ENCODE data around the gene CNNM4.

The CNNM4 gene

DNA sequence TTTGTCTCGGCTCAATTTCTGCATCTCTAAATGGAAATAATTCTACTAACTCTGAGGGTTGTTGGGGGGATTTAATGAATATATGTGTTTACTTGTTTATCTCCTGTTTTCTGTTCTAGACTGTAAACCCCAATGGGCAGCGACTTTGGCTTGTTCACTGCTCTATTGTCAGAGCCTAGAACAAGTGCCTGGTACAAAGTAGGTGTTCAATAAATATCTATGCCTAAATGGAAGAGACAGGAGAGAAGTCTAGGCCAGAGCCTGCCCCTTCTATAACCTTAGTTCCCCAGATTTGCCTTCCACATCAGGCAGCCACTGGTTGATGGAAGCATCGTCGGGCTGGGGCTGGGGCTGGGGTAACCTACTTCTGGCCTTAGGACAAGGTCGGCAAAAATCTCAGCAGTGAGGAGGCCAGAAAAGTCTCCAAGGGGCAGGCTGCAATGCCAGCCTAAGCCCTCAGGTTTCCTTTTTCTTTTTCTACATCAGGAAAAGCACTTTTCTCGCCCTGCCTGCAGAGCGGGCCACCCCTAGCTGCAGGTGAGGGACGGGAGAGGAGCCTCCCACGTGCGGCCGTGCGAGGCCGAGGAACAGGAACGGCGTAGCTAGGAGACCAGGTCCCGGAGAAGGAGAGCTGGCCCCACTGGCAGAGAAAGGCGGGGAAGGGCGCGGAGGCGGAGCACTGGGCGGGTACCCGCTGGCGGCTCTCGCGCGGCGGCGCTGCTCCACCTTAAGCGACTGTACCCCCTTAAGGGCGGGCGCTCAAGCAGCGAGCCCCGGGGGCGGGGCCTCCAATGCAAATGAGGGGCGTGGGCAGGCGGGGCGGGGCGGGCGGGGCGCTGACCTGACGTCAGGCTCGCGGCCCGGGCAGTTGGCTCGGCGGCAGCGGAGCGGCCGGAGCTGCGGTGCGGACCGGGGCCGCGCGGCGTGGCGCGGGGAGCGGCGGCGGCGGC is at the start of gene CNNM4:
CNNM4 (plus strand) TSS at position 867 of the 950 bp plus-strand sequence. CDS start 98 bp downstream, outside the sequence.
- in situ Hi-C loops (cut with HindIII; ENCODE audit: low sequenced_read_pairs) = no loop called here

DNA sequence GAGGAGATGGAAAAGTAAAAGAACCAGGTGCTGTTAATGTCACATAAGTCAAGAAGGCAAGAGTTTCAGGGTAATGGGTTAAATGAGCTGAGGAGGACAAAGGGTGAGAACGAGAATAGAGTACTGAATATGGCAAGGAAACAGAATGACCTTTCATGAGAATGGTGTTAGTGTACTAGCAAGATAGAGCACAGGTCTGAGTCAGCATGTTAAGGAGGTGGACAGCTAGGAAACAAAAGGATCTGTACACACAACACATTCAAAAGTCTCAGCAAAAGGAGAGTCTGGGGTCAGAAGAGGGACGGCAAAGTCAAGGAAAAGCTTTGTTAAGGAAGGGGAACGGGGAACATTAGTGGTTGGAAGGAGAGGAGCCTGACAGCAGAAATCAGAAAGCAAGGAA is 49.7 kb upstream of the CNNM4 start:
- in situ Hi-C loops (cut with HindIII; ENCODE audit: low sequenced_read_pairs) = no loop called here

DNA sequence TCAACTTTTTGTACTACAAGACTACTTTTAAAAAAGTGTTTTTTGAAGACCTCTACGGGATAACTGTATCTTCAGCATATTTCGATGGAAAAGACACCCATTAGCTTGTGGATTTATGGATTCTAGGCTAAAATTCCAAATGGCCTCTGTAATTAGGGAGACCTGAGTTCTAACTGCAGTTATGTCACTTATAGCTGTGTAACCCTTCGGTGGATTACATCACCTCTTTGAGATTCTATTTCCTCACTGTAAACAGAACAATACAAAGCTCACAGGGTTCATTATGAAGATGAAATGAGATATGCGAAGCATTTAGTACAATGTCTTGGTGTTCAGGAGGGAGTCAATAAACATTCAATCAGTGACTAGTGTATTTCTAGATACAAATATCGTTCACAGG is 45.0 kb upstream of the CNNM4 start:
- in situ Hi-C loops (cut with HindIII; ENCODE audit: low sequenced_read_pairs) = no loop called here

DNA sequence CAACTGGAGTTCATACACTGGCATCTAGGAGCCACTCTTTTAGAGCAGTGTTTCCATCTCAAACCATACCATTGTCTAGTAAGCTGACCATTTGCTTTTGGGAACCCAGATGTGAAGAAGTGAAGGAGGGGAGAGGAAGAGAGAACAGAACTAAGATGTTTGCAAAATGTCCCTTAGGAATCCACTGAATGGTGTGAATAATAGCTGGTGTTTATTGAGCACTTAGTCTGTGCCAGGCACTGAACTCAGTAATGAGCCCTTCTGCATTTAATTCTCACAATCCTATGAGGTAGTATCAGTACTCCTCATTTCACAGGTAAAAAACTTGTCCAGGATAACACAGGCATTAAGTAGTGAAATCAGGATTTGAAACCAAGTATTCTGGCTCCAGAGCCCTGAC is 44.3 kb upstream of the CNNM4 start:
- in situ Hi-C loops (cut with HindIII; ENCODE audit: low sequenced_read_pairs) = no loop called here

DNA sequence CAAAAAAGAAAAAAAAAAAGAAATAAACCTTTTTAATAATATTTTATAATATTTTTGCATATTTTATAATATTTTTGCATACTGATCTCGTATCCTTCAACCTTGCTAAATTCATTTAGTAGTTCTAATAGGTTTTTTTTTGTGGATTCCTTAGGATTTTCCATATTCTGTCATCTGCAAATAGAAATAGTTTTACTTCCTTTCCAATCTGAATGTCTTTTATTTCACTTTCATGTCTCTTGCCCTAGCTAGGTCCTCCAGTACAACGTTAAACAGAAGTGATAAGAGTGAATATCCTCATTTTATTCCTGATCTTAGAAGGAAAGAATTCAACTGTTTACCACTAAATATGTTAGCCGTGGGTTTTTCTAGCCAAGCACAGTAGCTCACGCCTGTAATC is 34.6 kb upstream of the CNNM4 start:
- in situ Hi-C loops (cut with HindIII; ENCODE audit: low sequenced_read_pairs) = no loop called here

DNA sequence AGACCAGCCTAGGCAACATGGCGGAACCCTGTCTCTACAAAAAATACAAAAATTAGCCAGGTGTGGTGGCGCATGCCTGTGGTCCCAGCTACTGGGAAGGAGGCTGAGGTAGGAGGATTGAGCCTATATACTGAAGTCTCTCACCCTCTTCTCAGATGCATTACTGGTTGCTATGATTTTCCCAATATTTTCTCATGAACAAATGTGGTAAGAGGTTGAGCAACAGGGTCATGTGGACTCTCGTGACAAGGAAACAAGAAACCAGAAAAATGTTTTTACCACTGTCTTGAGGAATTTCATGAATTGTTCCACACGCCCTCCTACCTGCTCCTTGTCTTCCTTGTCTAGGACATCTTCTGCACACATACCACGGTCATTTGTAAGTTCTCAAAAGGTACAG is 33.3 kb upstream of the CNNM4 start:
- in situ Hi-C loops (cut with HindIII; ENCODE audit: low sequenced_read_pairs) = no loop called here

DNA sequence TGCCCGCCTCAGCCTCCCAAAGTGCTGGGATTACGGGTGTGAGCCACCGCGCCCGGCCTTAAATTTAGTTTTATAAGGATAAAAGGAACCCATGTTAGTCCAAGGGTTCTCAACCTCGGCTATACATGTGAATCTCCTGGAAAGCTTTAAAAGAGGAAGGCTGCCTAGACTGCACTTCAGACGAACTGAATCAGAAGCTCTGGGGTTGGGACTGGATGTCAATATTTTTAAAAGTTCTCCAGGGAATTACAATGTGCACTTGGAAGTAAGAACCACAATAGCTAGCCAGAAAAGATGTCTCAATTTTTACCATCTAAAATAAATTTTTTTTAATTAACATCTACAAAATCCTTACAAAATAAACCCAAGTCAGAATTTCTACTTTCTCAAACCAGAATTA is 31.0 kb upstream of the CNNM4 start:
- in situ Hi-C loops (cut with HindIII; ENCODE audit: low sequenced_read_pairs) = no loop called here

DNA sequence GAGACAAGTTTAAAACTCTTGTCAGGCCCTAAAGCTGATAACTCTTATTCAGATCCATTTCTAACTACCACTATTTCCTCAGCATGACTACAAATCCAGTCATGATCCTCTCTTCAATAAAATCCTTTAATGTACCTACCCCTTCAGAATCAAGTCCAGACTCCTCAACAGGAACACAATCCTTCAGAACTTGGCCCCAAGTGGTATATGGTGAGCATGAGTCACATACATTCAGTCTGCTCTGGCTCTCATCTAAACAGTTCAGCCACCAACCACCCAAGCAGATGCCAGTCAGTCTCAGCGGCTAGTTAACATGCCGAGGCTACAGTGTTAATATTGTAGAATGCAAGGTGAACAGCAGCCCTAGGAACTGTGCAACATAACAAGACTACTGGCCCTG is 30.5 kb upstream of the CNNM4 start:
- in situ Hi-C loops (cut with HindIII; ENCODE audit: low sequenced_read_pairs) = no loop called here

DNA sequence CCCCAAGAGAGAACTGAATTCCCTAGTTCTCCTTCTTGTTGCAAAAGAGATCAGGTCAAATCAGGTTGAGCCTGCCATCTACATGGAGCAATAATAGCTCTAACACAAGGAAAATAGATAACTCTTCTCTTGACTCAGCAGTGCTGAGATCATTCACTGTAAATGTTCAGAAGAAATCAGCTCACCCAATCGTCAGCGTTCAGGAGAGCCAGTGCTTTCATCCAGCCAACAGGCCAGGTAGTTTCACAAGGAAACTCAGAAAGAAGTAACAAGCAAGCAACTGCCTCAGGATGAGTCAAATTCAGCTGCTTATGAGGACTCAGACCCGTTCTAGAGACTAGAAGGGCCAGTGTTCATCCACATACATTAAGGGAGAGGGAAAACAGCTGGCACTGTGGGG is 26.8 kb upstream of the CNNM4 start:
- in situ Hi-C loops (cut with HindIII; ENCODE audit: low sequenced_read_pairs) = no loop called here

DNA sequence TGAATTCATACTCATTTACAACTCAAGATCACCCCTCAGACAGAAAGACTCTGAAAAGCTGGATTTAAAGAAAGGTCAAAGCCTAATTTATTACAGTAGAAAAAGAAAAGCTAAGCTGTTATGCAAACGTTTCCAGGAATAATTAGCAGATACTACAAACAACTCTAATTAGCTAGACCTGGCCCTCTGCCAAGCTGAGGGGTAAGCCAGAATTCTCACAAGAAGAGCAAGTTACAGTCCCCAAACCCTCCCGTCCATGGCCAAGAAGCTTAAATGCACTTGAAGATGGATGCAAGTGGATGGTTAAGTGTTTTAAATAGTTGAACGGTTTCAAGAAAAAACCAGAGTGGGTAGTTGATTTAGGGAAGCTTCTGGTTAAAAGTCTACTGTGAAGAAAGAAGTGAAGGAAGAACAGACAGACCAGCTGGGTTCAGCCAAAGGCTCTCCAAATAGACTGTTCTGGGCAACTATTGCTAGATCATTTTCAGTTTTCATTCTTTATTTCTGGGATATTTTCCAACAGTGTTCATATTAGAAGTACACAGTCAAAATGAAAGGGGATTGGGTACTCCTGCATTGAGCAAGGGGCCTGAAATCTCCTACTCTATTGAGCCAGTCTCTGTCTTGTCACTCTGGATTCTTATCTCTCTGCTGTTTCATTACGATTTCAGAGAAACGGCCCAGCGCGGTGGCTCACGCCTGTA is 25.7 kb upstream of the CNNM4 start:
- in situ Hi-C loops (cut with HindIII; ENCODE audit: low sequenced_read_pairs) = no loop called here

DNA sequence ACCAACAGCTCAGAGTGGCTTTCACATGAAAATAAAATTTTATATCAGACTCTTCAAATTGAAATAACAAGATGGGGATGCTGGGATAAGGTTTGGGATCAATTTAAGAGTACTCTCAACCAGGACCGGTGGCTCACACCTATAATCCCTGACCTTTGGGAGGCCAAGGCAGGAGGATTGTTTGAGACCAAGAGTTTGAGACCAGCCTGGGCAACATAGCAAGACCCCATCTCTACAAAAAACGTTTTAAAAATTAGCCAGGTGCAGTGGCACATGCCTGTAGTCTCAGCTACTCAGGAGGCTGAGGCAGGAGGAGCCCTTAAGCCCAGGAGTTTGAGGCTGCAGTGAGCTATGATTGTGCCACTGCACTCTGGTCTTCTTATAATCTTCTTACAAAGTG is 23.5 kb upstream of the CNNM4 start:
- in situ Hi-C loops (cut with HindIII; ENCODE audit: low sequenced_read_pairs) = no loop called here

DNA sequence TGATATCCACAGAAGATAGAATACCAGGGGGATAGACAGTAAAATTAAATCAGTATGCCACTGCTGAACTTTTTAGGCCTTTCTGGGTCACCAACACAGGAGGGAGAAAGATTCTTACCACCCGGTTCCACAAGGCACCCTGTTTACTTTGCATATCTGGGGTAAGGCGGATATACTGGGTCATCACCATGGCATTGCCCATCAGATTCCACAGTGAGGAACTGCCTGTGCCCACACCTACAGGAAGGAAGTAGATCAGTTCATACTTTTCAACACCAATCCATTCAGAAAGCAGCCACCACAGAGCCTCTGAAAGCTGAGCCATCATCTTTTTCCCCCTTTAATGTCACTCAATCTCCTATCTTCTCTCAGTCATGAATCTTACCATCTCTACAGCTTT is 22.9 kb upstream of the CNNM4 start:
- in situ Hi-C loops (cut with HindIII; ENCODE audit: low sequenced_read_pairs) = no loop called here

DNA sequence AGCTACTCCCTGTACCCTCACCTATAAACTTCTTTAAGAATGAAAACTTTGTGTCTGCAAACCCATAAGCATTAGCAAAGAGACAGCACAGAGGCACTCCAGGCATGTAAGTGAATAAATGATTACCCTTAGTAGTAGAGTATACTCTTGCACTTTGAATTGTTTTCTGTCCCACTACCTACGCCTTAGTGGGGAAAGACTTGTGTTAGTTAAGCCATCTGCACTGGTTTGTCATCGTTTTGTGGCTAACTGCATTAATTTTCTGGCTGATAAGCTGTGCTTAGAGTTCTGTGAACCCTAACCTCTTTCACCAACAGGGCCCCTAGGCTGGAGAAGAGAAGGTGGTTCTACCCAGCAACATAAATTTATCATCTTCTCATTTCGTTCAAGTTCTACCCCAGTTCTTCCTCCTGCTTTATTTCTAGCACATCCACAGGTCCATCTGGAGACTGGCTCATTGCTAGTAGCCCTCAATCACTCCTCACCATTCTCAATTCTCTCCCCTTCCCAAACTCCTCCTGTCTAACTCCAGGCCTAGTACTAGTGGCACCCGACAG is 21.5 kb upstream of the CNNM4 start:
- in situ Hi-C loops (cut with HindIII; ENCODE audit: low sequenced_read_pairs) = no loop called here

DNA sequence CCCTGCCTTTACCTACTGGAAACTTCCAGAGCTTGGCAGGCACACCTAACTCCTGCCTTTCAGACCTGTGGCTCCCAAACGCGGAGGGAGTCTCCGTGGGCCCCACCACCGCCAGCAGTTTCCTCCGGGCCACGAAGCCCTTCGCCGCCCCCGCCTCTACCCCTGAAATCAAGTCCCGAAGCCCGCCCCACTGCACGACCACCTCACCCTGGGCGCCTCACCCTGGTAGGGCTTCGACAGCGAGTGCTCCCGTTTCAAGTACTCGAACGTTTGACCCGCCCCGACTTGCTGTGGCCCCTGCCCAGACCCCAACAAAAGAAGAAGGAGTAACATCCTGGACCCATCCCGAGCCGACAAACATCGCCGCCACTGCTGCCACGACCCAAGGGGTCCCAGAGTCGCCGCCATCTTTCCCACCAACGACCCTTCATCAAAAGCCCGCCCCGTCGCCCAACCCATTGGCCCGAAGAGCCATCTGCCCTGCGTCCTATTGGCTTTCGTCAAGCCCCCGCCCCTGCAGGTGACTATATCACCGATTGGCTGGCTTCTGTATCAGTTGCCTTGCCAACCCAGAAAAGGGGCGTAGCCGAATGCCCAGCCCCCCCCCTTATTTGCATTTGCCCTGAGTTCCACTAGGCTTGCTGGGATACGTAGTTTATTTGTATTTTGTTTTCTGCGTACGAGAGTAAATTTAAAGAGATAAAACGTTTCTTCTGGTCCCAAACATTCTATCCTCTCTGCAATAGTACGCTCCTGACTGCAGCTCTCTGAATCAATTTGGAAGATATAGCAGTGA is 20.9 kb upstream of the CNNM4 start, which contains the start of gene LMAN2L:
LMAN2L (minus strand) TSS at position 432 of the 796 bp plus-strand sequence; CDS start at position 408, 24 bp downstream.
- in situ Hi-C loops (cut with HindIII; ENCODE audit: low sequenced_read_pairs) = no loop called here

DNA sequence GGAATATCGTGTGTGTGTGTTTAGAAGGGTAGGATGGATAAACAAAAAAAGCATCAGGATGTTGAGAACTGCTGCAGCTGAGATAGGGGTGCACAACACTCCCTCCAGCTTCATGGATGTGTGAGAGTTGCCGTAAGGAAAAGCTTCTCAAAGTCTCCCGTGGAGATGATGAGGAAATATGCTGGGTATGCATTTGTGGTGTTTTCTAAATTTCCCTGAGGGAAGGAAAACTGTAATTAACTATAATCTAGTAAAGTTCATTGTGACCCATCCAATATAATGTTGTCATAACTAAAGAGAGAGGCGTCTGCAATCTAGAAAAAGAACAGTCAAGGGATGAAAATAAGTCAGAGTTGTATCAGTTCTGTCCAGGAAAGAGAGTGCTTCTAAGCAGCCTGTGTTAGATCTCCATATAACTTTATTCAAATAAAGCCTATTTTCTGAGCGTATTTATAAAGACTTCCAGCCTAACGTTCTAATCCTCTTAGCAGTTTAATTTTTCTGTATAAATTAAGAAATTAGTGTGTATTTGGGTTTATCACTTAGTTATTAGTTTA is 13.6 kb upstream of the CNNM4 start:
- in situ Hi-C loops (cut with HindIII; ENCODE audit: low sequenced_read_pairs) = no loop called here

DNA sequence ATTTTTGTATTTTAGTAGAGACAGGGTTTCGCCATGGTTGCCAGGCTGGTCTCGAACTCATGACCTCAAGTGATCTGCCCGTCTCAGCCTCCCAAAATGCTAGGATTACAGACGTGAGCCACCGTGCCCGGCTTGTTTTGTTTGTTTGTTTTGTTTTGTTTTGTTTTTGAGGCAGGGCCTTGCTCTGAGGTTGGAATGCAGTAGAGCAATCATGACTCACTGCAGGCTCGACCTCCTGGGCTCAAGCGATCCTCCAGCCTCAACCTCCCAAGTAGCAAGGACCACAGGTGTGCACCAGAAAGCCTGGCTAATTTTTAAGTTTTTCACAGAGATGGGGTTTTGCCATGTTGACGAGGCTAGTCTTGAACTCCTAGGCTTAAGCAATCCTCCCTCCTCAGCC is 8.9 kb upstream of the CNNM4 start:
- in situ Hi-C loops (cut with HindIII; ENCODE audit: low sequenced_read_pairs) = no loop called here

DNA sequence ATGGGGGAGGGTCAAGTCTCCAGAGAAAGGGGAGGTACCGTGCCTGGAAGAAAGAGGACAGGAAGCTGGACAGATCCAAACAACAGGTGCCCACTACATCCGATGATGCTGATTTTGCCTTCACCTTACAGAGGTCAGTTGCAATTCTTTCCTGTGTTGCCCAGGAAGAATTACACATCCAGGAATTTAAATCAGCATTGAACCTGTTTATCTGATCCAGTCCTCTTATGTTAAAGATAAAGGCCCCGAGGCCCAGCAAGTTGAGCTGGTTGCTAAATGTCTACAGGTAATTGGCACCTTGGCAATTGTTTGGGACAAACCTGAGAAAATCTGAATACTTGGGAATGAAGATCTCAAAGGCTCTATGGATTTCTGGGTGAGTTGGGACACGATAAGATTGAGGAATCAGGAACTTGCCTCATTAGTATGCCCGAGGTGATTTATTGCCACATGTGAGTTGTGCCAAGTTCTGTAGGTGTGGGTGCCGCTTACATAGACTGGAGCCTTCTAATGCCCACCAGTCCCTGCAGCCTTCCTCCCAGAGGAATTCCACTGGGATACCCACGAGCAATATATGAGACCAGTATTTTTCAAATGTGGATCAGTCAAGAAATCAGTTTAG is 6.9 kb upstream of the CNNM4 start:
- in situ Hi-C loops (cut with HindIII; ENCODE audit: low sequenced_read_pairs) = no loop called here

DNA sequence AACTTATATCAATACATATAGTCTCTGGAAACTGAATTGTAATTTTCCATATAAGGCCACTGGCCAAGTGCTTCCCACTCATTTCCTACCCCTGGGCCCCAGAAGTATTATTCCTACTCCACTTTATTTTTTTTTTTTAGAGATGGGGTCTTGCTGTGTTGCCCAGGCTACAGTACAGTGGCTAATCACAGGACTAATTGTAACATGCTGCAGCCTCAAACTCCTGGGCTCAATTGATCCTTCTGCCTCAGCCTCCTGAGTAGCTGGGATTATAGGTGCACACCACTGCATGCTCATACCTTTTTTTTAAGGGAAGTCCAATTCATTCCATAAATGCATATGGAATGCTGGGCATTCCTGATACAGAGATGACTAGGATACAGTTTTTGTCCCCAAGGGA is 6.4 kb upstream of the CNNM4 start:
- in situ Hi-C loops (cut with HindIII; ENCODE audit: low sequenced_read_pairs) = no loop called here

DNA sequence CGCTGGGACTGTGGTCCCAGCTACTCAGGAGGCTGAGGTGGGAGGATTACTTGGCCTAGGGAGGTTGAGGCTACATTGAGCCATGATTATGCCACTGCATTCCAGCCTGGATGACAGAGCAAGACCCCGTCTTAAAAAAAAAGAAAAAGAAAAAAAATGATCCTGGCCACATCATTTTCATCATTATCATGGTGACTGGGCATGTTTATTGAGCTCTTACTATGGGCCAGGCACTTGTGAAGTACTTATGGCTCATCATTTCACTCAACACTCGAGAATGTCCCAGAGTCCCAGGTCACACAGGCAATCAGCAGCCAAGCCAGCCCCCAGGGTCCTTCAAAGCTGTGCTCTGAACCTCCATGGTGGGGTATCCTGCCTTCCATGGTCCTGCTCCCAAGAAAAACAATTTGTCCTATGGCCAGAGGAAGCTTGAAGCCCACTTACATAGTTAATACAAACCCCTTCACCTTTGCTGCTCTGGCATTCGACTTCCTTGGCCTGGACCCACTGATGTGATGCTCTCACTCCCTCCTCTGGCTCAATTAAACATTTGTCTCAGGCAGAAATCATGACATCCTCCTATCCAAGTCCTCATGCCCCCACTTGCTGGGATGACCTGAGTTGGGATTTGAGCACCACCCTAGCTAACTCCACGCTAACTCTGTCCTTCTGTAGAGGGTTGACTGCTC is 3.8 kb upstream of the CNNM4 start:
- in situ Hi-C loops (cut with HindIII; ENCODE audit: low sequenced_read_pairs) = loop anchor here (5.0 kb wide), 1 partner anchor 55 kb away; no protein-coding TSS in a partner anchor
